ENCODE data around the gene VEZT. TPM values are rescaled to one million over a fixed set of nuclear protein-coding genes. Genes with fewer than 3 reads are reported as not detected.

VEZT gene
- total and polyA plus RNA-seq, 4 donors, result 13.7 to 47.4 (median 22.0) TPM

DNA sequence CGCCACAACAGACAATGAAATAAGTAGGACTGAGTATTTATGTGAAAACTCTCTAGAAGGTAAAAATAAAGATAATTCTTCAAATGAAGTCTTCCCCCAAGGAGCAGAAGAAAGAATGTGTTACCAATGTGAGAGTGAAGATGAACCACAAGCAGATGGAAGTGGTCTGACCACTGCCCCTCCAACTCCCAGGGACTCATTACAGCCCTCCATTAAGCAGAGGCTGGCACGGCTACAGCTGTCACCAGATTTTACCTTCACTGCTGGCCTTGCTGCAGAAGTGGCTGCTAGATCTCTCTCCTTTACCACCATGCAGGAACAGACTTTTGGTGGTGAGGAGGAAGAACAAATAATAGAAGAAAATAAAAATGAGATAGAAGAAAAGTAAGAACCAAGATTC, 82.7 kb downstream of the VEZT start:
- WGBS, result 97% methylated on average over 2 of the region's 2 CpGs
- DNase-seq (ENCODE audit: low spot score), result no peak
- H3K4me1 ChIP-seq (ENCODE audit: control insufficient read depth in 4 of 4, insufficient read depth in 4 of 4, low read length in 3 of 4), result no peaks in the 10 kb centered on the region
- H3K27ac ChIP-seq (ENCODE audit: low read depth in 1 of 2, low read length in 2 of 2), result no peak overlapping the region
- TF ChIP-seq GABPA (IDR thresholded peaks at IDR 0.05 in 1 of 2, conservative IDR thresholded peaks at IDR 0.05 in 1 of 2) (no peak), FOXA1 (IDR thresholded peaks at IDR 0.05) (no peak), TAF1 (conservative IDR thresholded peaks at IDR 0.05) (no peak)
- TF ChIP-seq, protein P1, sequence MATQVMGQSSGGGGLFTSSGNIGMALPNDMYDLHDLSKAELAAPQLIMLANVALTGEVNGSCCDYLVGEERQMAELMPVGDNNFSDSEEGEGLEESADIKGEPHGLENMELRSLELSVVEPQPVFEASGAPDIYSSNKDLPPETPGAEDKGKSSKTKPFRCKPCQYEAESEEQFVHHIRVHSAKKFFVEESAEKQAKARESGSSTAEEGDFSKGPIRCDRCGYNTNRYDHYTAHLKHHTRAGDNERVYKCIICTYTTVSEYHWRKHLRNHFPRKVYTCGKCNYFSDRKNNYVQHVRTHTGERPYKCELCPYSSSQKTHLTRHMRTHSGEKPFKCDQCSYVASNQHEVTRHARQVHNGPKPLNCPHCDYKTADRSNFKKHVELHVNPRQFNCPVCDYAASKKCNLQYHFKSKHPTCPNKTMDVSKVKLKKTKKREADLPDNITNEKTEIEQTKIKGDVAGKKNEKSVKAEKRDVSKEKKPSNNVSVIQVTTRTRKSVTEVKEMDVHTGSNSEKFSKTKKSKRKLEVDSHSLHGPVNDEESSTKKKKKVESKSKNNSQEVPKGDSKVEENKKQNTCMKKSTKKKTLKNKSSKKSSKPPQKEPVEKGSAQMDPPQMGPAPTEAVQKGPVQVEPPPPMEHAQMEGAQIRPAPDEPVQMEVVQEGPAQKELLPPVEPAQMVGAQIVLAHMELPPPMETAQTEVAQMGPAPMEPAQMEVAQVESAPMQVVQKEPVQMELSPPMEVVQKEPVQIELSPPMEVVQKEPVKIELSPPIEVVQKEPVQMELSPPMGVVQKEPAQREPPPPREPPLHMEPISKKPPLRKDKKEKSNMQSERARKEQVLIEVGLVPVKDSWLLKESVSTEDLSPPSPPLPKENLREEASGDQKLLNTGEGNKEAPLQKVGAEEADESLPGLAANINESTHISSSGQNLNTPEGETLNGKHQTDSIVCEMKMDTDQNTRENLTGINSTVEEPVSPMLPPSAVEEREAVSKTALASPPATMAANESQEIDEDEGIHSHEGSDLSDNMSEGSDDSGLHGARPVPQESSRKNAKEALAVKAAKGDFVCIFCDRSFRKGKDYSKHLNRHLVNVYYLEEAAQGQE (IDR thresholded peaks at IDR 0.05), result no peak
- H3K9me3 ChIP-seq (ENCODE audit: control insufficient read depth in 4 of 4, low read length in 3 of 4), result no peaks in the 10 kb centered on the region
- no peaks in the 10 kb centered on the region for H3K27me3 ChIP-seq (ENCODE audit: control insufficient read depth in 4 of 4, insufficient read depth in 4 of 4, low read length in 3 of 4)
- H3K9ac ChIP-seq (ENCODE audit: low read depth in 1 of 2, low read length in 2 of 2), result no peak overlapping the region
- no peak overlapping the region for H3K4me3 ChIP-seq (ENCODE audit: low read depth in 1 of 3, low read length in 3 of 3)
- H3K36me3 ChIP-seq (ENCODE audit: control insufficient read depth in 4 of 4, insufficient read depth in 3 of 4, low read depth in 1 of 4, low read length in 3 of 4), result peaks cover 0 to 20% (median 18%) of the 10 kb centered on the region in 4 donors

DNA sequence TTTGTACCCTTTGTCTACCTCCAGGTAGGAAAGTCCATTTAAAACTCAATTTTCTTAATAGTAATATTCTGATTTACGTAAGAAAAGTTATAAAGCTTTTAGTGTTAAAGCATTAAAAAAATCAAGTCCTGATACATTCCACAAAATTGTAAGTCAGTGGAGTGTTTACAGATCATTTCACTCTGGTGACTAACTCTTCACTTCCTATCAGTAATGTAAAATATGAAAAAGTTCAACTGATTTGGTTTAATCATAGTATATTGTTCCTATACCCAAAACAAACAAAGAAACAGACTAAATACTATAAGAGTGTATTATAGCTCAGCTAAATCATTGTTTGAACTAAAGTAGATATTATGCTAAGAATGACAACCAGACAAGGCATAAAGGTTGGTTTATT, 85.9 kb downstream of the VEZT start:
- 96% methylated on average over 1 of the region's 1 CpG for WGBS
- no peak for DNase-seq (ENCODE audit: low spot score)
- H3K27me3 ChIP-seq (ENCODE audit: control insufficient read depth in 4 of 4, insufficient read depth in 4 of 4, low read length in 3 of 4), result no peaks in the 10 kb centered on the region
- no peak overlapping the region for H3K27ac ChIP-seq (ENCODE audit: low read depth in 1 of 2, low read length in 2 of 2)
- H3K4me1 ChIP-seq (ENCODE audit: control insufficient read depth in 4 of 4, insufficient read depth in 4 of 4, low read length in 3 of 4), result no peaks in the 10 kb centered on the region
- no peaks in the 10 kb centered on the region for H3K9me3 ChIP-seq (ENCODE audit: control insufficient read depth in 4 of 4, low read length in 3 of 4)
- peaks cover 0 to 13% (median 7%) of the 10 kb centered on the region in 4 donors for H3K36me3 ChIP-seq (ENCODE audit: control insufficient read depth in 4 of 4, insufficient read depth in 3 of 4, low read depth in 1 of 4, low read length in 3 of 4)
- H3K4me3 ChIP-seq (ENCODE audit: low read depth in 1 of 3, low read length in 3 of 3), result no peak overlapping the region
- H3K9ac ChIP-seq (ENCODE audit: low read depth in 1 of 2, low read length in 2 of 2), result no peak overlapping the region
- TF ChIP-seq, protein P2, sequence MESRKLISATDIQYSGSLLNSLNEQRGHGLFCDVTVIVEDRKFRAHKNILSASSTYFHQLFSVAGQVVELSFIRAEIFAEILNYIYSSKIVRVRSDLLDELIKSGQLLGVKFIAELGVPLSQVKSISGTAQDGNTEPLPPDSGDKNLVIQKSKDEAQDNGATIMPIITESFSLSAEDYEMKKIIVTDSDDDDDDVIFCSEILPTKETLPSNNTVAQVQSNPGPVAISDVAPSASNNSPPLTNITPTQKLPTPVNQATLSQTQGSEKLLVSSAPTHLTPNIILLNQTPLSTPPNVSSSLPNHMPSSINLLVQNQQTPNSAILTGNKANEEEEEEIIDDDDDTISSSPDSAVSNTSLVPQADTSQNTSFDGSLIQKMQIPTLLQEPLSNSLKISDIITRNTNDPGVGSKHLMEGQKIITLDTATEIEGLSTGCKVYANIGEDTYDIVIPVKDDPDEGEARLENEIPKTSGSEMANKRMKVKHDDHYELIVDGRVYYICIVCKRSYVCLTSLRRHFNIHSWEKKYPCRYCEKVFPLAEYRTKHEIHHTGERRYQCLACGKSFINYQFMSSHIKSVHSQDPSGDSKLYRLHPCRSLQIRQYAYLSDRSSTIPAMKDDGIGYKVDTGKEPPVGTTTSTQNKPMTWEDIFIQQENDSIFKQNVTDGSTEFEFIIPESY (IDR thresholded peaks at IDR 0.05), result no peak
- TF ChIP-seq, protein P3, sequence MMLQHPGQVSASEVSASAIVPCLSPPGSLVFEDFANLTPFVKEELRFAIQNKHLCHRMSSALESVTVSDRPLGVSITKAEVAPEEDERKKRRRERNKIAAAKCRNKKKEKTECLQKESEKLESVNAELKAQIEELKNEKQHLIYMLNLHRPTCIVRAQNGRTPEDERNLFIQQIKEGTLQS (IDR thresholded peaks at IDR 0.05), result no peak
- TF ChIP-seq NR2F2 (IDR thresholded peaks at IDR 0.05), result no peak

DNA sequence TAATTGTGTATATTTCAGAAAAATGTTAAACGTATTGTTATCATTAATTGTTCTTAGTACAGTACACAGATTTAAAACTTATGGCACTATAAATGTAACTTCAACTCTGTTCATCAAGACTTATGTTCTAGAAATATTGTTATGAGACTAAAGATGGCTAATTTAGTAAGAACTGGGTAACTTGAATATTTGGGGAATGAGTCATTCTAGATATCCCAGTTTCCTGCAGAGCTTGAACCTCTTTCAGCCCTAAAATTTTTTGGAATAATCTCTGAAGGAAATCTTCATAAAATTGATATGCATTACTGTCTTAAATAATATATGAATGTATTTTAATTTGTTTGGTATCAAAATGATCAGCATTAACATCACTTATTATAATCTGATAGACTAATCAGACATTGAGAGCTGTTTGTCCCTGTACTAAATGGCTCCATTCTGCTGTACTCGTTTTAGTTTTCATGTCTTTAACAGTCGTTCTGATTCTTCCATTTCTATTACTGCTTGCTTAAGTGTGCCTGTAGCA, 87.1 kb downstream of the VEZT start:
- H3K9me3 ChIP-seq (ENCODE audit: control insufficient read depth in 4 of 4, low read length in 3 of 4), result no peaks in the 10 kb centered on the region
- DNase-seq (ENCODE audit: low spot score), result no peak
- no peaks in the 10 kb centered on the region for H3K4me1 ChIP-seq (ENCODE audit: control insufficient read depth in 4 of 4, insufficient read depth in 4 of 4, low read length in 3 of 4)
- H3K27me3 ChIP-seq (ENCODE audit: control insufficient read depth in 4 of 4, insufficient read depth in 4 of 4, low read length in 3 of 4), result no peaks in the 10 kb centered on the region
- H3K9ac ChIP-seq (ENCODE audit: low read depth in 1 of 2, low read length in 2 of 2), result no peak overlapping the region
- WGBS, result 88% methylated on average over 3 of the region's 3 CpGs
- H3K27ac ChIP-seq (ENCODE audit: low read depth in 1 of 2, low read length in 2 of 2), result no peak overlapping the region
- no peak for TF ChIP-seq EGR1 (IDR thresholded peaks at IDR 0.05; ENCODE audit: low read depth in 2 of 2)
- no peak for TF ChIP-seq YY1 (IDR thresholded peaks at IDR 0.05)
- TF ChIP-seq TAF1 (conservative IDR thresholded peaks at IDR 0.05), result no peak
- no peak for TF ChIP-seq NR2F2 (IDR thresholded peaks at IDR 0.05)
- peaks cover 0 to 13% (median 2%) of the 10 kb centered on the region in 4 donors for H3K36me3 ChIP-seq (ENCODE audit: control insufficient read depth in 4 of 4, insufficient read depth in 3 of 4, low read depth in 1 of 4, low read length in 3 of 4)
- no peak overlapping the region for H3K4me3 ChIP-seq (ENCODE audit: low read depth in 1 of 3, low read length in 3 of 3)

All from liver (tissue), 9 donors.